ENCODE measurements around the gene SNORC.

The SNORC gene

DNA sequence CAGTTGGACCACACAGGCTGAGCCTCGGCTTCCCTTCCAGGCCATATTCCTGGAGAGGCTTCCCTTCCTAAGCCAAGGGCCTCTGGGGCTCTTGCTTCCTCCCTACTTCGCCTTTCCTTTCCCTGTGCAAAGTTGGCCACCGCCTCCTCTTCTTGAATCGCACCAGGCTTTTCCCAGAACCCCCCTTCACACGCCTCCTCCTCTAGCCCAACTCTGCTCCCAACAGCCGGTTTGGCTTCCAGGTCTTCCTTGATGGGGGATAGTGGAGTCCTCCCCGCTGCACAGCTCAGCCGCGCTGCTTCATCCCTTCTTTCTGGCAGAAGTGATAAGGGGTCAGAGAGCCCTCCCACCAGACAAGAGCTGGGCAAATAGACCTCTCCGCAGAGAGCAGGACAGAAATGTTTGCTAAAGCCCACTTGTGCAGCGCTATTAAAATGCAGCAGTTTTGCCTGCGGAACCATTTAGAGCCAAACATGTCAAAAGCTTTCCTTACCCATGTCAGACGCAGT is 56.4 kb downstream of the SNORC start:
- DNase-seq (ENCODE audit: low read depth): no peak

DNA sequence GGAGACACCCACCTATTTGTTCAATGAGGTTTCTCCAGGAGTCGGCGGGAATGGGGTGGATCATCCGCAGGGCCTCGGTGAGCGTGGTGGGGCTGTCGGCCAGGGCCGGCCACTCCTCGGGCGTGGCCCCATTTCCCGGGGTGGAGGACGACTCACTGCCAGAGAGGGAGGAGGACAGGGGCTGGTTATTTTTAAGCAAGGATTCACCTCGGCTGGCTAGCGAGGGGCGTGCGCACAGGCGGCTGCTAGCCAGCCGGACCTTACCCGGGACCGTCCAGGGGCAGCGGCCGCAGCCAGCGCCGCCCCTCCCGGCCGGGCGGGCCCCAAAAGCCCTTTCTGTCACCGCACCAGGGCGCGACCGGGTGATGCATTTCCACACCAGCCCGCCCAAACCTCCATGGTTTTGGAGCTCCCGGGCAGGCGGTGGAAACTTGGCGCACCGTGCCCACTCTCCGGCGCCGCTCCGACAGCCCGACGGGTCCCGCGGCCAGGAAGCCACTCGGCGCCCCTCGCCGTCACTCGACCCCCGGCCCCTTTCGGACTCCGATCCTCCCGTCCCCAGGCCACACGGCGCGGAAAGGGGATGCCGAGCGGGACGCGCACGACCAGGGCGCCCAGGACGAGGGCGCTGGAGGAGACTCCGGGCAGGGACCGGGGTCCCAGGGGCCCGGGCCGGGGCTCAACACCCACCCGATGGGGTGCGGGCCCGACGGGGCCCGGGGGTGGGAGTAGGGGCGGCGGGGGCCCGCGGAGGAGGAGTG is 57.1 kb downstream of the SNORC start:
- no peak for DNase-seq (ENCODE audit: low read depth)

DNA sequence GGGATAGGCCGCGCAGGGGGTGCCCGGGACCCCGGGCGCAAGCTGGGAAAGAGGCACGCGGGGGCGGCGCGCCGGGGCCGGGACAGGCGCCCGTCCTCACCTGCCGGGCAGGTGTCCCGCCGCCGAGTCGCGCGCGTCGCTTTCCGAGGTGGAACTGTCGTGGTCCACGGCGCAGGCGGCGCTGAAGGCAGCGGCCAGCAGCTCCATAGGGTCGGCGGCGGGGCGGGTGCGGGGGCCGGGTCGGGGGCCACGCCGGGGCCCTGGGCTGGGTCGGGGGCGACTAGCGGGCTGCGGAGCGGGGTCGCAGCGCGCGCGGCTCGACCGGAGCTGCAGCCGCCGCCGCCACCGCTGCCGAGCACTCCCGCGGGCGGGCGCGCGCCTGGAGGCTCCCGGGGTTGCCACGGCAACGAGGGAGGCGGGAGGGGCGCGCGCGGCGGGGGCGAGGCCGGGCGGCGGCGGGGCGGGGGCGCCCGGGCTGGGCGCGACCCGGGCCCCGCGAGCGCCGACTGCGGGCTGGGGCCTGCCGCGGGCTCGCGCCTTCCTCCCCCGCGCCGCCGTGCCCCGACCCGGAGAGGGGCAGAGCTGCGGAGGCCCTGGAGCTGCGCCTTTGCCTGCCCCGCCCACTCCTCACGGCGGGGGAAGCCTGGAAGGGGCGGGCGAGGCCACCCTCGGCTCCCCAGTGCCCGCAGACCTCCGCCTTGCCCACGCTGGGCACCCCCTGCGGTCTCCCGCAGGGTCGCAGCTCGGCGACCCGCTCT is 57.9 kb downstream of the SNORC start:
- DNase-seq (ENCODE audit: low read depth): no peak
